Spleen (tissue), 11 donors: ENCODE measurements around the gene SPRR5. TPM values are rescaled to one million over a fixed set of nuclear protein-coding genes. Genes with fewer than 3 reads are reported as not detected.

Experiments used
- DNase-seq: peaks from one replicate; pipeline ENCODE4 v3.0.0-alpha.2; 2020
- H3K27ac ChIP-seq, 8 donors: fragments of 200-600 bp; sonication (generic) in 7 of 8; 1 replicate in 4 of 8; 2 replicates in 4 of 8; pipeline versions ENCODE4 v1.5.0 to v1.8.0; 2016 to 2021; ENCODE audit warnings: inconsistent platforms in 4 of 8, mild to moderate bottlenecking in 4 of 8, moderate library complexity in 1 of 8
- H3K27me3 ChIP-seq, 7 donors: fragments of 200-600 bp; sonication (generic) in 6 of 7; replicated peaks in 1 of 7; 1 replicate in 4 of 7; 2 replicates in 3 of 7; pipeline versions ENCODE4 v1.5.0 to v1.8.0; 2016 to 2021; ENCODE audit warnings: inconsistent platforms in 3 of 7, mild to moderate bottlenecking in 1 of 7
- H3K36me3 ChIP-seq, 6 donors: fragments of 200-600 bp; sonication (generic) in 5 of 6; 1 replicate in 4 of 6; 2 replicates in 2 of 6; pipeline versions ENCODE4 v1.5.0 to v1.8.0; 2016 to 2021; ENCODE audit warnings: inconsistent platforms in 2 of 6
- H3K4me1 ChIP-seq, 6 donors: fragments of 200-600 bp; sonication (generic) in 5 of 6; 1 replicate in 3 of 6; 2 replicates in 3 of 6; pipeline versions ENCODE4 v1.5.0 to v1.8.0; 2016 to 2021; ENCODE audit warnings: inconsistent platforms in 3 of 6
- H3K4me3 ChIP-seq, 8 donors: fragments of 200-600 bp; sonication (generic) in 7 of 8; 1 replicate in 4 of 8; 2 replicates in 4 of 8; pipeline versions ENCODE4 v1.5.0 to v1.8.0; 2016 to 2021; ENCODE audit warnings: inconsistent platforms in 4 of 8, mild to moderate bottlenecking in 4 of 8, moderate library complexity in 2 of 8
- H3K9me3 ChIP-seq, 8 donors: fragments of 200-600 bp; sonication (generic) in 7 of 8; 1 replicate in 4 of 8; 2 replicates in 4 of 8; pipeline versions ENCODE4 v1.5.0 to v1.8.0; 2016 to 2021; ENCODE audit warnings: inconsistent platforms in 4 of 8
- CTCF ChIP-seq, 11 experiments: fragments of 200-600 bp in 7 of 11; fragments of 450-650 bp in 4 of 11; sonication (generic) in 4 of 11; IDR thresholded peaks in 8 of 11; conservative IDR thresholded peaks in 3 of 11; 1 replicate in 7 of 11; 2 replicates in 4 of 11; pipeline versions ENCODE4 v1.4.0 to v1.8.0; 2016 to 2021; ENCODE audit warnings: antibody characterized with exemption in 11 of 11, inconsistent platforms in 4 of 11, mild to moderate bottlenecking in 1 of 11
- POLR2A ChIP-seq, 3 donors: fragments of 450-650 bp; IDR thresholded peaks; one replicate each; pipeline ENCODE4 v1.5.1; 2017; ENCODE audit warnings: antibody characterized with exemption in 3 of 3, mild to moderate bottlenecking in 1 of 3
- POLR2AphosphoS5 ChIP-seq, 3 donors: sonication (generic); formaldehyde crosslinking; IDR thresholded peaks; one replicate each; pipeline ENCODE4 v1.5.1; 2017; ENCODE audit warnings: antibody characterized with exemption in 3 of 3
- WGBS, 5 donors: extraction: QIAGEN DNeasy Blood & Tissue Kit in 3 of 5; methylation state at CpG; one replicate each; pipeline versions ENCODE4 v1.1.5 to v1.1.7; 2013 to 2018; 5-methylcytosine and 5-hydroxymethylcytosine counted together
- intact Hi-C: fragments of 100-400 bp; cut with DNase I; formaldehyde crosslinking; loops from one replicate; pipeline ENCODE4 v1.15.0; 2023; ENCODE audit warnings: low total_unique reads
- polyA plus RNA-seq, 3 donors: library from polyadenylated mRNA; stranded (reverse); fragments of 200-250 nt; gene quantifications; one replicate each; pipeline ENCODE4 v1.2.1, GENCODE V29; 2013
- total RNA-seq, 7 donors: library from RNA; depleted of rRNA in 3 of 7; stranded (reverse); fragments of >200 nt in 3 of 7; fragmentation: NEBNext Ultra II Directional in 4 of 7; extraction: Animal tissue kit (Norgen Biotek cat#: 25700) in 4 of 7; gene quantifications; one replicate each; pipeline versions ENCODE4 v1.1.0 to v1.2.1, GENCODE V29; 2016 to 2021
- donor health status: healthy with polysubstance abuse.
- donor health status: DM: no; HTN: no; CAD: no; lungs with moderate emphysema.
- donor health status: DM: no; HTN: no; CAD: no.
- donor health status: Bipolar disorder and iron deficiency.
- donor health status: healthy.
- donor health status: DM: no; HTN: no; CAD: no.
- donor health status: DM: yes; HTN: yes; CAD: no.

The SPRR5 gene
- total and polyA plus RNA-seq, 10 donors = not detected

GRCh38 chr1:152954436-152954835 is 7.4 kb downstream of the SPRR5 start:
- no peak overlapping the region for H3K27ac ChIP-seq
- H3K27me3 ChIP-seq = peaks cover 0 to 4% (median 0%) of the 10 kb centered on the region in 7 donors
- no peak overlapping the region for H3K4me3 ChIP-seq
- no peak for DNase-seq
- H3K36me3 ChIP-seq = no peaks in the 10 kb centered on the region
- H3K4me1 ChIP-seq = no peaks in the 10 kb centered on the region
- TF ChIP-seq CTCF (IDR thresholded peaks at IDR 0.05 in 8 of 11, conservative IDR thresholded peaks at IDR 0.05 in 3 of 11) = no peak
- intact Hi-C loops = no loop called here
- WGBS, 5 donors = 69 to 88% (median 83%) methylated on average over 6 of the region's 6 CpGs
- H3K9me3 ChIP-seq = no peaks in the 10 kb centered on the region

- no peak overlapping the region for H3K4me3 ChIP-seq
- no peak overlapping the region for H3K27ac ChIP-seq
- no peaks in the 10 kb centered on the region for H3K4me1 ChIP-seq
- peaks cover 0 to 20% (median 0%) of the 10 kb centered on the region in 7 donors for H3K27me3 ChIP-seq
- no peak for DNase-seq
- TF ChIP-seq POLR2AphosphoS5 (IDR thresholded peaks at IDR 0.05) = no peak
- no peak for TF ChIP-seq POLR2A (IDR thresholded peaks at IDR 0.05)
- no peak for TF ChIP-seq CTCF (IDR thresholded peaks at IDR 0.05 in 8 of 11, conservative IDR thresholded peaks at IDR 0.05 in 3 of 11)
- no peaks in the 10 kb centered on the region for H3K36me3 ChIP-seq
- WGBS, 5 donors = 79 to 87% (median 82%) methylated on average over 3 of the region's 3 CpGs
- no peaks in the 10 kb centered on the region for H3K9me3 ChIP-seq
- intact Hi-C loops = no loop called here
Observed at GRCh38 chr1:152957561-152957960, 10.6 kb downstream of the SPRR5 start.

- no peak overlapping the region for H3K27ac ChIP-seq
- intact Hi-C loops = no loop called here
- peaks cover 0 to 16% (median 0%) of the 10 kb centered on the region in 7 donors for H3K27me3 ChIP-seq
- H3K4me1 ChIP-seq = no peaks in the 10 kb centered on the region
- no peak for DNase-seq
- no peaks in the 10 kb centered on the region for H3K9me3 ChIP-seq
- TF ChIP-seq CTCF (IDR thresholded peaks at IDR 0.05 in 8 of 11, conservative IDR thresholded peaks at IDR 0.05 in 3 of 11) = no peak
- no peak for TF ChIP-seq POLR2A (IDR thresholded peaks at IDR 0.05)
- TF ChIP-seq POLR2AphosphoS5 (IDR thresholded peaks at IDR 0.05) = no peak
- H3K4me3 ChIP-seq = no peak overlapping the region
- 74 to 83% (median 79%) methylated on average over 3 of the region's 3 CpGs for WGBS, 5 donors
- H3K36me3 ChIP-seq = no peaks in the 10 kb centered on the region
Observed at GRCh38 chr1:152959273-152959672, 12.3 kb downstream of the SPRR5 start.

- H3K4me1 ChIP-seq = no peaks in the 10 kb centered on the region
- no peak for DNase-seq
- no peaks in the 10 kb centered on the region for H3K9me3 ChIP-seq
- intact Hi-C loops = no loop called here
- no peak for TF ChIP-seq POLR2A (IDR thresholded peaks at IDR 0.05)
- no peak for TF ChIP-seq CTCF (IDR thresholded peaks at IDR 0.05 in 8 of 11, conservative IDR thresholded peaks at IDR 0.05 in 3 of 11)
- no peak for TF ChIP-seq POLR2AphosphoS5 (IDR thresholded peaks at IDR 0.05)
- 91 to 94% (median 93%) methylated on average over 10 of the region's 10 CpGs for WGBS, 5 donors
- H3K4me3 ChIP-seq = no peak overlapping the region
- H3K36me3 ChIP-seq = no peaks in the 10 kb centered on the region
- no peak overlapping the region for H3K27ac ChIP-seq
- peaks cover 0 to 16% (median 0%) of the 10 kb centered on the region in 7 donors for H3K27me3 ChIP-seq
Observed at GRCh38 chr1:152959801-152960451, 12.9 kb downstream of the SPRR5 start.
